HL-60 (cell line): ENCODE data around the gene UPK1A.
A peak's percentile ranks its signal among the peaks of the same experiment; 100 is the strongest.

ENCODE experiments used
- DNase-seq, 2 experiments: peaks; one replicate each; pipeline ENCODE4 v3.0.0-alpha.2; 2010 to 2020; ENCODE audit warnings: low read depth in 1 of 2, low spot score in 1 of 2
- H3K27ac ChIP-seq: fragments of 250-450 bp; sonication (Bioruptor Pico); replicated peaks from 2 replicates; pipeline ENCODE4 v1.5.1; 2020; ENCODE audit warnings: mild to moderate bottlenecking, moderate library complexity
- H3K27me3 ChIP-seq: fragments of 250-450 bp; sonication (Bioruptor Pico); 2 replicates; pipeline ENCODE4 v1.5.1; 2021; ENCODE audit warnings: mild to moderate bottlenecking, moderate library complexity; ENCODE audit not compliant: insufficient read depth, poor library complexity, severe bottlenecking
- H3K4me3 ChIP-seq: replicated peaks from 2 replicates; pipeline ENCODE4 v1.5.1; 2011; ENCODE audit warnings: mild to moderate bottlenecking, control low read depth, low read length; ENCODE audit not compliant: insufficient read depth
- CTCF ChIP-seq: IDR thresholded peaks from one replicate; pipeline ENCODE4 v1.5.1; 2011; ENCODE audit warnings: low read length, control low read depth, inconsistent platforms; ENCODE audit not compliant: insufficient read depth
- GABPA ChIP-seq: IDR thresholded peaks from 2 replicates; pipeline ENCODE4 v1.6.1; 2012; ENCODE audit warnings: low read depth
- POLR2AphosphoS5 ChIP-seq: IDR thresholded peaks from 2 replicates; pipeline ENCODE4 v1.6.1; 2012; ENCODE audit warnings: low read depth
- REST ChIP-seq: IDR thresholded peaks from 2 replicates; pipeline ENCODE4 v1.6.1; 2012; ENCODE audit warnings: low read depth; ENCODE audit not compliant: insufficient replicate concordance
- SPI1 ChIP-seq: IDR thresholded peaks from 2 replicates; pipeline ENCODE4 v1.6.1; 2012; ENCODE audit warnings: low read depth, mild to moderate bottlenecking, borderline replicate concordance

UPK1A gene

GRCh38 chr19:35642312-35642711, 24.0 kb upstream of the UPK1A start:
- TF ChIP-seq SPI1, result no peak
- no peak for TF ChIP-seq REST
- no peak for TF ChIP-seq CTCF
- H3K27me3 ChIP-seq, result no peaks in the 10 kb centered on the region
- H3K4me3 ChIP-seq, result no peak overlapping the region
- DNase-seq, result no peak
- H3K27ac ChIP-seq, result no peak overlapping the region

GRCh38 chr19:35642798-35643254, 23.5 kb upstream of the UPK1A start:
- Histone ChIP-seq H3K27ac (no peak overlapping the region), H3K27me3 (no peaks in the 10 kb centered on the region), H3K4me3 (peak overlapping the region; percentile 58)
- no peak for DNase-seq
- TF ChIP-seq POLR2AphosphoS5, result no peak
- TF ChIP-seq SPI1, result no peak
- no peak for TF ChIP-seq GABPA
- no peak for TF ChIP-seq REST
- no peak for TF ChIP-seq CTCF

GRCh38 chr19:35643255-35644205, 22.8 kb upstream of the UPK1A start:
- Histone ChIP-seq H3K27me3 (no peaks in the 10 kb centered on the region), H3K4me3 (peak overlapping the region; percentile 58), H3K27ac (peak overlapping the region; percentile 62)
- peak; percentile 72 to 75 for DNase-seq
- TF ChIP-seq GABPA, result no peak
- no peak for TF ChIP-seq POLR2AphosphoS5
- no peak for TF ChIP-seq CTCF
- no peak for TF ChIP-seq REST
- TF ChIP-seq SPI1, result no peak
